ENCODE measurements around the gene HPS5.

- TF ChIP-seq CTCF (conservative IDR thresholded peaks at IDR 0.05; ENCODE audit: low read length): no peak
- no peak for TF ChIP-seq EZH2phosphoT487 (IDR thresholded peaks at IDR 0.05; ENCODE audit: borderline replicate concordance)
These were observed 22.2 kb downstream of the HPS5 start for GRCh38 chr11:18299721-18300120.
